K562 (cell line): Measurements from ENCODE around the gene VAMP8. TPM values are rescaled to one million over a fixed set of nuclear protein-coding genes. Genes with fewer than 3 reads are reported as not detected.

ENCODE experiments used
- ATF2 ChIP-seq: sonication (generic); formaldehyde crosslinking; IDR thresholded peaks from 2 replicates; pipeline ENCODE4 v1.8.1; 2022; ENCODE audit warnings: missing genetic modification reagents
- BRF2 ChIP-seq: IDR thresholded peaks from 3 replicates; pipeline ENCODE4 v1.6.1; 2011; ENCODE audit warnings: borderline replicate concordance, mild to moderate bottlenecking; ENCODE audit not compliant: insufficient read length, insufficient read depth
- ELF1 ChIP-seq: fragments of 200-800 bp; sonication (Bioruptor generic); IDR thresholded peaks from 2 replicates; pipeline ENCODE4 v1.6.1; 2016; ENCODE audit warnings: missing genetic modification characterization, missing compliant biosample characterization
- MTA3 ChIP-seq: fragments of 450-650 bp; formaldehyde crosslinking; IDR thresholded peaks from 2 replicates; pipeline ENCODE4 v1.6.1; 2017; ENCODE audit warnings: mild to moderate bottlenecking, borderline replicate concordance
- SMARCB1 ChIP-seq: IDR thresholded peaks from 2 replicates; pipeline ENCODE4 v1.6.1; 2011; ENCODE audit warnings: improper control_type of control experiment, low read depth; ENCODE audit not compliant: insufficient read length
- SRSF3 ChIP-seq: fragments of 200-400 bp; formaldehyde crosslinking; IDR thresholded peaks from 2 replicates; pipeline ENCODE4 v1.6.1; 2016; ENCODE audit warnings: mild to moderate bottlenecking, low read length, moderate library complexity; ENCODE audit not compliant: insufficient read depth
- TAF9B ChIP-seq: fragments of 450-650 bp; IDR thresholded peaks from 2 replicates; pipeline ENCODE4 v1.6.1; 2018; ENCODE audit warnings: mild to moderate bottlenecking; ENCODE audit not compliant: partially characterized antibody
- YY1 ChIP-seq, 3 experiments: IDR thresholded peaks; 2 replicates each; pipeline ENCODE4 v1.6.1; 2011; ENCODE audit warnings: low read length in 2 of 3, mild to moderate bottlenecking in 2 of 3, moderate library complexity in 2 of 3, borderline replicate concordance in 1 of 3, control low read depth in 1 of 3, low read depth in 1 of 3; ENCODE audit not compliant: insufficient read depth in 3 of 3, insufficient replicate concordance in 2 of 3, control insufficient read depth in 1 of 3, insufficient read length in 1 of 3; ENCODE audit errors: extremely low read depth in 1 of 3
- ZEB2 ChIP-seq: fragments of 450-650 bp; IDR thresholded peaks from 2 replicates; pipeline ENCODE4 v1.6.1; 2016
- ZNF232 ChIP-seq: sonication (generic); formaldehyde crosslinking; IDR thresholded peaks from 2 replicates; pipeline ENCODE4 v1.8.0; 2022; ENCODE audit warnings: mild to moderate bottlenecking, missing genetic modification reagents
- ZNF318 ChIP-seq, 2 experiments: fragments of 450-650 bp; IDR thresholded peaks; 2 replicates each; pipeline ENCODE4 v1.6.1; 2016; ENCODE audit warnings: mild to moderate bottlenecking in 2 of 2, borderline replicate concordance in 1 of 2, low read depth in 1 of 2, moderate library complexity in 1 of 2
- ZNF644 ChIP-seq: fragments of 200-800 bp; sonication (Bioruptor generic); IDR thresholded peaks from 2 replicates; pipeline ENCODE4 v1.6.1; 2016; ENCODE audit warnings: low read depth, missing genetic modification characterization, missing compliant biosample characterization
- ZNF668 ChIP-seq: fragments of 250-450 bp; sonication (Bioruptor Pico); IDR thresholded peaks from 2 replicates; pipeline ENCODE4 v1.8.0; 2022; ENCODE audit warnings: mild to moderate bottlenecking, inconsistent platforms
- ZNF778 ChIP-seq: fragments of 450-650 bp; formaldehyde crosslinking; IDR thresholded peaks from 2 replicates; pipeline ENCODE4 v1.4.0; 2020; ENCODE audit warnings: mild to moderate bottlenecking, moderate library complexity
- ZNF780A ChIP-seq: fragments of 250-450 bp; sonication (Bioruptor Pico); IDR thresholded peaks from 2 replicates; pipeline ENCODE4 v1.5.0; 2021; ENCODE audit warnings: mild to moderate bottlenecking
- ZSCAN32 ChIP-seq: fragments of 450-650 bp; formaldehyde crosslinking; IDR thresholded peaks from 2 replicates; pipeline ENCODE4 v1.4.0; 2020; ENCODE audit warnings: mild to moderate bottlenecking, moderate library complexity
- polyA plus RNA-seq, 8 experiments: library from polyadenylated mRNA; depleted of rRNA in 4 of 8; stranded (reverse) in 5 of 8; unstranded in 3 of 8; fragments of >200 nt; fragmentation: Nextera tagmentation in 2 of 8; fragmentation: Illumina TruSeq in 1 of 8; extraction: Ambion mirVana in 2 of 8; extraction: Trizol in 1 of 8; gene quantifications; 2 replicates each; pipeline versions ENCODE4 v1.2.1 to v1.2.3, GENCODE V29; 2011 to 2014; ENCODE audit warnings: inconsistent platforms in 1 of 8, missing spikeins in 1 of 8
- total RNA-seq, 7 experiments: library from RNA; depleted of rRNA in 6 of 7; stranded (reverse); fragments of >200 nt in 6 of 7; fragmentation: Illumina TruSeq in 2 of 7; extraction: Trizol in 2 of 7; gene quantifications; 2 replicates each; pipeline versions ENCODE4 v1.2.1 to v1.2.3, GENCODE V29; 2011 to 2021; ENCODE audit warnings: low replicate concordance in 1 of 7

Gene VAMP8
- total and polyA plus RNA-seq, 9 of the 15 experiments (the other 6 are each of a cell fraction or from before 2014, with no cell fraction given): 107 to 571 (median 248) TPM

- TF ChIP-seq BRF2 (no peak), ZNF318 (IDR thresholded peaks at IDR 0.05; ENCODE audit: borderline replicate concordance in 1 of 2, low read depth in 1 of 2) (no peak), ZSCAN32 (CRISPR knock-in tag) (no peak), MTA3 (no peak), YY1 (IDR thresholded peaks at IDR 0.05; ENCODE audit: borderline replicate concordance in 1 of 3, control insufficient read depth in 1 of 3, extremely low read depth in 1 of 3, insufficient read depth in 3 of 3, insufficient read length in 1 of 3, insufficient replicate concordance in 2 of 3, low read depth in 1 of 3, low read length in 2 of 3) (peak in 2 of 3 experiments; percentile 8 to 29), SRSF3 (0 out of 2 replicates have a peak, but pooled peaks have one; percentile 43), ZNF668 (CRISPR knock-in tag) (0 out of 2 replicates have a peak, but pooled peaks have one; percentile 12), ZNF778 (CRISPR knock-in tag) (no peak), ZEB2 (no peak), ZNF232 (CRISPR knock-in tag) (peak; percentile 80), ZNF644 (tag) (no peak; the same call in 1 of the 2 replicates), TAF9B (no peak), ELF1 (tag) (no peak), SMARCB1 (no peak), ZNF780A (no peak), ATF2 (no peak)
Measured at GRCh38 chr2:85539361-85540132, 37.8 kb upstream of the VAMP8 start (continued).
